ENCODE data around the gene USP9X. TPM values are rescaled to one million over a fixed set of nuclear protein-coding genes. Genes with fewer than 3 reads are reported as not detected.

Gene USP9X
- total and polyA plus RNA-seq, 2 experiments from 2014 or later: 62.2 to 329 TPM

DNA sequence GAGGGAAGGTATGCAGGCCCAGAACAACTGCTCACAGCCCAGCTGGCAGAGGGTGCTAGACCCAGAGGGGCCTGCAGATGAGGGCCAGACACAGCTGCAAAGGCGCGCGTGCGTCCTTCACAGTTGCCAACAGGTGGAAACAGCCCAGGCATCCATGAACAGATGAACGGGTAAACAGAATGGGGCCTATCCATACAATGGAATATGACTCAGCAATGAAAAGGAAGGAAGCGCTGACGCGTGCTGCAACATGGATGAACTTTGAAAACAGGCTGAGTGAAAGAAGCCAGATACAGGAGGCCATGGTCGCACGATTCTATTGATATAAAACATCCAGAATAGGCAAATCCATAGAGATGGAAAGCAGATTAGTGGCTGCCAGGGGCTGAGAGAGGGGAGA, 165.6 kb downstream of the USP9X start:
- H3K9me2 ChIP-seq (ENCODE audit: insufficient read depth): no peaks in the 10 kb centered on the region
- H4K20me1 ChIP-seq (replicated peaks; ENCODE audit: insufficient read depth): no peaks in the 10 kb centered on the region
- H3K27me3 ChIP-seq (ENCODE audit: insufficient read depth): no peaks in the 10 kb centered on the region
- DNase-seq (ENCODE audit: low spot score) (no peak), ATAC-seq (no peak)
- H3K27ac Mint-ChIP-seq: no peak overlapping the region
- no peaks in the 10 kb centered on the region for H3K36me3 Mint-ChIP-seq (ENCODE audit: low read depth)
- no peak overlapping the region for H3K4me3 ChIP-seq
- H3K9me3 Mint-ChIP-seq: no peaks in the 10 kb centered on the region; the same call in 2 of the 3 replicates
- peaks cover 5% of the 10 kb centered on the region for H3K27me3 Mint-ChIP-seq (ENCODE audit: insufficient read depth, low read depth, poor library complexity)
- no peaks in the 10 kb centered on the region for H3K4me1 Mint-ChIP-seq
- H3K4me1 ChIP-seq (ENCODE audit: insufficient read depth): no peaks in the 10 kb centered on the region
- H3K27ac ChIP-seq (ENCODE audit: low read depth): no peak overlapping the region
- H3K4me3 Mint-ChIP-seq: no peak overlapping the region
- H3K79me2 ChIP-seq (replicated peaks; ENCODE audit: insufficient read depth): no peaks in the 10 kb centered on the region
- no peak overlapping the region for H2AFZ ChIP-seq
- H3K36me3 ChIP-seq (ENCODE audit: insufficient read depth): no peaks in the 10 kb centered on the region
- H3K4me2 ChIP-seq: no peak overlapping the region
- TF ChIP-seq JUNB (IDR thresholded peaks at IDR 0.05; ENCODE audit: unreplicated experiment): no peak
- TF ChIP-seq, protein P1, sequence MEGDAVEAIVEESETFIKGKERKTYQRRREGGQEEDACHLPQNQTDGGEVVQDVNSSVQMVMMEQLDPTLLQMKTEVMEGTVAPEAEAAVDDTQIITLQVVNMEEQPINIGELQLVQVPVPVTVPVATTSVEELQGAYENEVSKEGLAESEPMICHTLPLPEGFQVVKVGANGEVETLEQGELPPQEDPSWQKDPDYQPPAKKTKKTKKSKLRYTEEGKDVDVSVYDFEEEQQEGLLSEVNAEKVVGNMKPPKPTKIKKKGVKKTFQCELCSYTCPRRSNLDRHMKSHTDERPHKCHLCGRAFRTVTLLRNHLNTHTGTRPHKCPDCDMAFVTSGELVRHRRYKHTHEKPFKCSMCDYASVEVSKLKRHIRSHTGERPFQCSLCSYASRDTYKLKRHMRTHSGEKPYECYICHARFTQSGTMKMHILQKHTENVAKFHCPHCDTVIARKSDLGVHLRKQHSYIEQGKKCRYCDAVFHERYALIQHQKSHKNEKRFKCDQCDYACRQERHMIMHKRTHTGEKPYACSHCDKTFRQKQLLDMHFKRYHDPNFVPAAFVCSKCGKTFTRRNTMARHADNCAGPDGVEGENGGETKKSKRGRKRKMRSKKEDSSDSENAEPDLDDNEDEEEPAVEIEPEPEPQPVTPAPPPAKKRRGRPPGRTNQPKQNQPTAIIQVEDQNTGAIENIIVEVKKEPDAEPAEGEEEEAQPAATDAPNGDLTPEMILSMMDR (conservative IDR thresholded peaks at IDR 0.05; ENCODE audit: low read depth in 2 of 2): no peak
- TF ChIP-seq, protein P2, sequence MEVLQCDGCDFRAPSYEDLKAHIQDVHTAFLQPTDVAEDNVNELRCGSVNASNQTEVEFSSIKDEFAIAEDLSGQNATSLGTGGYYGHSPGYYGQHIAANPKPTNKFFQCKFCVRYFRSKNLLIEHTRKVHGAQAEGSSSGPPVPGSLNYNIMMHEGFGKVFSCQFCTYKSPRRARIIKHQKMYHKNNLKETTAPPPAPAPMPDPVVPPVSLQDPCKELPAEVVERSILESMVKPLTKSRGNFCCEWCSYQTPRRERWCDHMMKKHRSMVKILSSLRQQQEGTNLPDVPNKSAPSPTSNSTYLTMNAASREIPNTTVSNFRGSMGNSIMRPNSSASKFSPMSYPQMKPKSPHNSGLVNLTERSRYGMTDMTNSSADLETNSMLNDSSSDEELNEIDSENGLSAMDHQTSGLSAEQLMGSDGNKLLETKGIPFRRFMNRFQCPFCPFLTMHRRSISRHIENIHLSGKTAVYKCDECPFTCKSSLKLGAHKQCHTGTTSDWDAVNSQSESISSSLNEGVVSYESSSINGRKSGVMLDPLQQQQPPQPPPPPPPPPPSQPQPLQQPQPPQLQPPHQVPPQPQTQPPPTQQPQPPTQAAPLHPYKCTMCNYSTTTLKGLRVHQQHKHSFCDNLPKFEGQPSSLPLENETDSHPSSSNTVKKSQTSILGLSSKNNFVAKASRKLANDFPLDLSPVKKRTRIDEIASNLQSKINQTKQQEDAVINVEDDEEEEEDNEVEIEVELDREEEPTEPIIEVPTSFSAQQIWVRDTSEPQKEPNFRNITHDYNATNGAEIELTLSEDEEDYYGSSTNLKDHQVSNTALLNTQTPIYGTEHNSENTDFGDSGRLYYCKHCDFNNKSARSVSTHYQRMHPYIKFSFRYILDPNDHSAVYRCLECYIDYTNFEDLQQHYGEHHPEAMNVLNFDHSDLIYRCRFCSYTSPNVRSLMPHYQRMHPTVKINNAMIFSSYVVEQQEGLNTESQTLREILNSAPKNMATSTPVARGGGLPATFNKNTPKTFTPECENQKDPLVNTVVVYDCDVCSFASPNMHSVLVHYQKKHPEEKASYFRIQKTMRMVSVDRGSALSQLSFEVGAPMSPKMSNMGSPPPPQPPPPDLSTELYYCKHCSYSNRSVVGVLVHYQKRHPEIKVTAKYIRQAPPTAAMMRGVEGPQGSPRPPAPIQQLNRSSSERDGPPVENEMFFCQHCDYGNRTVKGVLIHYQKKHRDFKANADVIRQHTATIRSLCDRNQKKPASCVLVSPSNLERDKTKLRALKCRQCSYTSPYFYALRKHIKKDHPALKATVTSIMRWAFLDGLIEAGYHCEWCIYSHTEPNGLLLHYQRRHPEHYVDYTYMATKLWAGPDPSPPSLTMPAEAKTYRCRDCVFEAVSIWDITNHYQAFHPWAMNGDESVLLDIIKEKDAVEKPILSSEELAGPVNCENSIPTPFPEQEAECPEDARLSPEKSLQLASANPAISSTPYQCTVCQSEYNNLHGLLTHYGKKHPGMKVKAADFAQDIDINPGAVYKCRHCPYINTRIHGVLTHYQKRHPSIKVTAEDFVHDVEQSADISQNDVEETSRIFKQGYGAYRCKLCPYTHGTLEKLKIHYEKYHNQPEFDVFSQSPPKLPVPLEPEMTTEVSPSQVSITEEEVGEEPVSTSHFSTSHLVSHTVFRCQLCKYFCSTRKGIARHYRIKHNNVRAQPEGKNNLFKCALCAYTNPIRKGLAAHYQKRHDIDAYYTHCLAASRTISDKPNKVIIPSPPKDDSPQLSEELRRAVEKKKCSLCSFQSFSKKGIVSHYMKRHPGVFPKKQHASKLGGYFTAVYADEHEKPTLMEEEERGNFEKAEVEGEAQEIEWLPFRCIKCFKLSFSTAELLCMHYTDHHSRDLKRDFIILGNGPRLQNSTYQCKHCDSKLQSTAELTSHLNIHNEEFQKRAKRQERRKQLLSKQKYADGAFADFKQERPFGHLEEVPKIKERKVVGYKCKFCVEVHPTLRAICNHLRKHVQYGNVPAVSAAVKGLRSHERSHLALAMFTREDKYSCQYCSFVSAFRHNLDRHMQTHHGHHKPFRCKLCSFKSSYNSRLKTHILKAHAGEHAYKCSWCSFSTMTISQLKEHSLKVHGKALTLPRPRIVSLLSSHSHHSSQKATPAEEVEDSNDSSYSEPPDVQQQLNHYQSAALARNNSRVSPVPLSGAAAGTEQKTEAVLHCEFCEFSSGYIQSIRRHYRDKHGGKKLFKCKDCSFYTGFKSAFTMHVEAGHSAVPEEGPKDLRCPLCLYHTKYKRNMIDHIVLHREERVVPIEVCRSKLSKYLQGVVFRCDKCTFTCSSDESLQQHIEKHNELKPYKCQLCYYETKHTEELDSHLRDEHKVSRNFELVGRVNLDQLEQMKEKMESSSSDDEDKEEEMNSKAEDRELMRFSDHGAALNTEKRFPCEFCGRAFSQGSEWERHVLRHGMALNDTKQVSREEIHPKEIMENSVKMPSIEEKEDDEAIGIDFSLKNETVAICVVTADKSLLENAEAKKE (CRISPR knock-in tag; IDR thresholded peaks at IDR 0.05): no peak
- TF ChIP-seq, protein P3, sequence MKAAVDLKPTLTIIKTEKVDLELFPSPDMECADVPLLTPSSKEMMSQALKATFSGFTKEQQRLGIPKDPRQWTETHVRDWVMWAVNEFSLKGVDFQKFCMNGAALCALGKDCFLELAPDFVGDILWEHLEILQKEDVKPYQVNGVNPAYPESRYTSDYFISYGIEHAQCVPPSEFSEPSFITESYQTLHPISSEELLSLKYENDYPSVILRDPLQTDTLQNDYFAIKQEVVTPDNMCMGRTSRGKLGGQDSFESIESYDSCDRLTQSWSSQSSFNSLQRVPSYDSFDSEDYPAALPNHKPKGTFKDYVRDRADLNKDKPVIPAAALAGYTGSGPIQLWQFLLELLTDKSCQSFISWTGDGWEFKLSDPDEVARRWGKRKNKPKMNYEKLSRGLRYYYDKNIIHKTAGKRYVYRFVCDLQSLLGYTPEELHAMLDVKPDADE (IDR thresholded peaks at IDR 0.05): no peak
- no peak for TF ChIP-seq CREB1 (CRISPR knock-in tag; IDR thresholded peaks at IDR 0.05; ENCODE audit: low read depth)
- TF ChIP-seq NANOG (IDR thresholded peaks at IDR 0.05; ENCODE audit: borderline replicate concordance): no peak
- TF ChIP-seq ZNF331 (CRISPR knock-in tag; IDR thresholded peaks at IDR 0.05; ENCODE audit: low read depth): no peak
- TF ChIP-seq EZH2 (IDR thresholded peaks at IDR 0.05; ENCODE audit: low read depth, unreplicated experiment): no peak
- TF ChIP-seq, protein P4, sequence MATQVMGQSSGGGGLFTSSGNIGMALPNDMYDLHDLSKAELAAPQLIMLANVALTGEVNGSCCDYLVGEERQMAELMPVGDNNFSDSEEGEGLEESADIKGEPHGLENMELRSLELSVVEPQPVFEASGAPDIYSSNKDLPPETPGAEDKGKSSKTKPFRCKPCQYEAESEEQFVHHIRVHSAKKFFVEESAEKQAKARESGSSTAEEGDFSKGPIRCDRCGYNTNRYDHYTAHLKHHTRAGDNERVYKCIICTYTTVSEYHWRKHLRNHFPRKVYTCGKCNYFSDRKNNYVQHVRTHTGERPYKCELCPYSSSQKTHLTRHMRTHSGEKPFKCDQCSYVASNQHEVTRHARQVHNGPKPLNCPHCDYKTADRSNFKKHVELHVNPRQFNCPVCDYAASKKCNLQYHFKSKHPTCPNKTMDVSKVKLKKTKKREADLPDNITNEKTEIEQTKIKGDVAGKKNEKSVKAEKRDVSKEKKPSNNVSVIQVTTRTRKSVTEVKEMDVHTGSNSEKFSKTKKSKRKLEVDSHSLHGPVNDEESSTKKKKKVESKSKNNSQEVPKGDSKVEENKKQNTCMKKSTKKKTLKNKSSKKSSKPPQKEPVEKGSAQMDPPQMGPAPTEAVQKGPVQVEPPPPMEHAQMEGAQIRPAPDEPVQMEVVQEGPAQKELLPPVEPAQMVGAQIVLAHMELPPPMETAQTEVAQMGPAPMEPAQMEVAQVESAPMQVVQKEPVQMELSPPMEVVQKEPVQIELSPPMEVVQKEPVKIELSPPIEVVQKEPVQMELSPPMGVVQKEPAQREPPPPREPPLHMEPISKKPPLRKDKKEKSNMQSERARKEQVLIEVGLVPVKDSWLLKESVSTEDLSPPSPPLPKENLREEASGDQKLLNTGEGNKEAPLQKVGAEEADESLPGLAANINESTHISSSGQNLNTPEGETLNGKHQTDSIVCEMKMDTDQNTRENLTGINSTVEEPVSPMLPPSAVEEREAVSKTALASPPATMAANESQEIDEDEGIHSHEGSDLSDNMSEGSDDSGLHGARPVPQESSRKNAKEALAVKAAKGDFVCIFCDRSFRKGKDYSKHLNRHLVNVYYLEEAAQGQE (IDR thresholded peaks at IDR 0.05; ENCODE audit: unreplicated experiment): no peak
- no peak for TF ChIP-seq ZNF114 (CRISPR knock-in tag; IDR thresholded peaks at IDR 0.05)
- TF ChIP-seq POLR2AphosphoS5 (IDR thresholded peaks at IDR 0.05; ENCODE audit: low read depth): no peak
- no peak for TF ChIP-seq STAT1 (IDR thresholded peaks at IDR 0.05; ENCODE audit: unreplicated experiment)
- TF ChIP-seq EZH2phosphoT487 (IDR thresholded peaks at IDR 0.05; ENCODE audit: unreplicated experiment): no peak
- no peaks in the 10 kb centered on the region for H3F3A ChIP-seq (replicated peaks; ENCODE audit: low read depth)
